IMR-90 (cell line): ENCODE results near the gene UBE2E2. TPM values are rescaled to one million over a fixed set of nuclear protein-coding genes. Genes with fewer than 3 reads are reported as not detected.

ENCODE experiments used
- ATAC-seq: fragments of 200-7000 bp; cut with Tn5 transposase; 2 replicates; pipeline ENCODE4 v1.9.1; 2020; ENCODE audit warnings: low read depth, mild to moderate bottlenecking, moderate library complexity
- BruUV-seq: library from RNA; stranded (reverse); fragments of 400-500 nt; replicated peaks from 2 replicates; lab custom pipeline; 2021; lab: Mats Ljungman, UMichigan
- CTCF ChIA-PET: fragments of 300-600 bp; formaldehyde crosslinking; extraction: SDS; loops from one replicate; lab custom pipeline; 2021; ENCODE audit warnings: antibody characterized with exemption; lab: Yijun Ruan, JAX
- POLR2A ChIA-PET: fragments of 300-600 bp; sonication (Branson Sonifier 250); formaldehyde crosslinking; loops from one replicate; lab custom pipeline; 2022; ENCODE audit warnings: antibody characterized with exemption; ENCODE audit not compliant: unreplicated experiment; lab: Charles Lee
- DNase-seq: peaks from one replicate; pipeline ENCODE4 v3.0.0; 2013
- H2AFZ ChIP-seq: replicated peaks from 2 replicates; pipeline ENCODE3; 2013; ENCODE audit warnings: low read length, mild to moderate bottlenecking; ENCODE audit not compliant: poor library complexity
- H2AK5ac ChIP-seq: 2 replicates; pipeline ENCODE4 v1.6.1; 2013; ENCODE audit warnings: low read depth, low read length, inconsistent platforms
- H2AK9ac ChIP-seq: replicated peaks from 2 replicates; pipeline ENCODE3; 2013; ENCODE audit warnings: mild to moderate bottlenecking, low read depth, low read length, moderate library complexity; ENCODE audit not compliant: poor library complexity
- H2BK120ac ChIP-seq: 2 replicates; pipeline ENCODE4 v1.6.1; 2013; ENCODE audit warnings: low read depth, low read length, inconsistent platforms
- H2BK15ac ChIP-seq: 3 replicates; pipeline ENCODE4 v1.6.1; 2013; ENCODE audit warnings: low read depth, low read length, inconsistent platforms
- H2BK20ac ChIP-seq: 2 replicates; pipeline ENCODE4 v1.6.1; 2013; ENCODE audit warnings: low read depth, mild to moderate bottlenecking, inconsistent platforms, low read length, moderate library complexity
- H2BK5ac ChIP-seq: 2 replicates; pipeline ENCODE4 v1.6.1; 2013; ENCODE audit warnings: mild to moderate bottlenecking, low read depth, low read length, inconsistent platforms; ENCODE audit not compliant: poor library complexity, severe bottlenecking
- H3K14ac ChIP-seq: replicated peaks from 2 replicates; pipeline ENCODE4 v1.6.1; 2013; ENCODE audit warnings: low read depth, low read length, inconsistent platforms
- H3K18ac ChIP-seq: 2 replicates; pipeline ENCODE4 v1.6.1; 2013; ENCODE audit warnings: low read depth, low read length, control low read depth
- H3K23ac ChIP-seq: 2 replicates; pipeline ENCODE4 v1.6.1; 2013; ENCODE audit warnings: low read depth, low read length, inconsistent platforms
- H3K27ac ChIP-seq: 2 replicates; pipeline ENCODE4 v1.5.1; 2013; ENCODE audit warnings: mild to moderate bottlenecking, control low read depth, low read length; ENCODE audit not compliant: insufficient read depth
- H3K27me3 ChIP-seq: 2 replicates; pipeline ENCODE4 v1.6.1; 2013; ENCODE audit warnings: low read length; ENCODE audit not compliant: control insufficient read depth, insufficient read depth
- H3K36me3 ChIP-seq: 2 replicates; pipeline ENCODE4 v1.6.1; 2013; ENCODE audit warnings: low read length, mixed read lengths; ENCODE audit not compliant: control insufficient read depth, insufficient read depth
- H3K4ac ChIP-seq: 2 replicates; pipeline ENCODE4 v1.6.1; 2013; ENCODE audit warnings: low read depth, low read length, inconsistent platforms
- H3K4me1 ChIP-seq: 2 replicates; pipeline ENCODE4 v1.6.1; 2013; ENCODE audit warnings: low read length, mixed read lengths; ENCODE audit not compliant: control insufficient read depth, insufficient read depth
- H3K4me2 ChIP-seq: 2 replicates; pipeline ENCODE4 v1.6.1; 2013; ENCODE audit warnings: low read depth, mild to moderate bottlenecking, control low read depth, low read length, moderate library complexity
- H3K4me3 ChIP-seq: 2 replicates; pipeline ENCODE4 v1.5.1; 2013; ENCODE audit warnings: low read depth, mild to moderate bottlenecking, control low read depth, low read length, moderate library complexity; ENCODE audit not compliant: insufficient read depth
- H3K56ac ChIP-seq: 2 replicates; pipeline ENCODE4 v1.6.1; 2013; ENCODE audit warnings: low read length, inconsistent platforms; ENCODE audit not compliant: insufficient read depth; ENCODE audit errors: extremely low read depth
- H3K79me1 ChIP-seq, 2 experiments: 2 replicates each; pipeline ENCODE4 v1.6.1; 2013; ENCODE audit warnings: low read length in 2 of 2, inconsistent platforms in 1 of 2, low read depth in 1 of 2
- H3K9ac ChIP-seq: 2 replicates; pipeline ENCODE4 v1.6.1; 2013; ENCODE audit warnings: low read depth, low read length, control low read depth
- H3K9me1 ChIP-seq: 2 replicates; pipeline ENCODE4 v1.6.1; 2013; ENCODE audit warnings: low read length, inconsistent platforms; ENCODE audit not compliant: insufficient read depth
- H3K9me3 ChIP-seq: 2 replicates; pipeline ENCODE4 v1.6.1; 2013; ENCODE audit warnings: low read length; ENCODE audit not compliant: control insufficient read depth, insufficient read depth
- H4K20me1 ChIP-seq: 2 replicates; pipeline ENCODE4 v1.6.1; 2013; ENCODE audit warnings: low read length, inconsistent platforms; ENCODE audit not compliant: insufficient read depth
- H4K5ac ChIP-seq: 2 replicates; pipeline ENCODE4 v1.6.1; 2013; ENCODE audit warnings: mild to moderate bottlenecking, low read depth, low read length, control low read depth
- H4K8ac ChIP-seq, 2 experiments: 2 replicates each; pipeline ENCODE4 v1.6.1; 2013; ENCODE audit warnings: low read depth in 2 of 2, low read length in 2 of 2, control low read depth in 1 of 2, inconsistent platforms in 1 of 2
- H4K91ac ChIP-seq: 2 replicates; pipeline ENCODE4 v1.6.1; 2013; ENCODE audit warnings: low read depth, low read length, inconsistent platforms; ENCODE audit not compliant: insufficient read depth
- CEBPB ChIP-seq: IDR thresholded peaks from 2 replicates; pipeline ENCODE4 v1.6.1; 2012; ENCODE audit warnings: low read depth, low read length, improper control_type of control experiment
- CHD1 ChIP-seq: IDR thresholded peaks from 2 replicates; pipeline ENCODE4 v1.6.1; 2012; ENCODE audit warnings: low read depth, low read length, improper control_type of control experiment
- ELK1 ChIP-seq: fragments of 150-350 bp; IDR thresholded peaks from 2 replicates; pipeline ENCODE4 v1.6.1; 2016; ENCODE audit warnings: low read depth, mild to moderate bottlenecking, low read length, moderate library complexity, borderline replicate concordance
- MAFK ChIP-seq: IDR thresholded peaks from 2 replicates; pipeline ENCODE4 v1.6.1; 2012; ENCODE audit warnings: low read depth, low read length, improper control_type of control experiment
- MXI1 ChIP-seq: IDR thresholded peaks from 2 replicates; pipeline ENCODE4 v1.6.1; 2012; ENCODE audit warnings: low read depth, mild to moderate bottlenecking, low read length, moderate library complexity, borderline replicate concordance
- NFE2L2 ChIP-seq: fragments of 150-350 bp; IDR thresholded peaks from 2 replicates; pipeline ENCODE4 v1.6.1; 2016; ENCODE audit warnings: low read depth, mild to moderate bottlenecking, low read length
- RCOR1 ChIP-seq: IDR thresholded peaks from 2 replicates; pipeline ENCODE4 v1.6.1; 2012; ENCODE audit warnings: mild to moderate bottlenecking, low read length, improper control_type of control experiment; ENCODE audit not compliant: insufficient replicate concordance
- SMC3 ChIP-seq: fragments of 150-350 bp; IDR thresholded peaks from 2 replicates; pipeline ENCODE4 v1.6.1; 2016; ENCODE audit warnings: low read depth, mild to moderate bottlenecking, antibody characterized with exemption, low read length, moderate library complexity
- USF2 ChIP-seq: fragments of 150-350 bp; IDR thresholded peaks from 2 replicates; pipeline ENCODE4 v1.6.1; 2017; ENCODE audit warnings: mild to moderate bottlenecking, antibody characterized with exemption, low read length, low read depth
- WGBS, 2 experiments: methylation state at CpG; one replicate each; pipeline versions ENCODE4 v1.1.5 to v1.1.7; 2013; ENCODE audit warnings: missing lambda C conversion rate in 2 of 2; ENCODE audit not compliant: insufficient read length in 1 of 2; ENCODE audit errors: extremely low coverage in 2 of 2; 5-methylcytosine and 5-hydroxymethylcytosine counted together
- dilution Hi-C: fragments of 300-500 bp; cut with HindIII; formaldehyde crosslinking; loops from one replicate; pipeline ENCODE4 v1.14.3; 2018; ENCODE audit warnings: low sequenced_read_pairs; ENCODE audit not compliant: unreplicated experiment
- in situ Hi-C: fragments of 300-500 bp; cut with MboI; formaldehyde crosslinking; loops from 3 replicates; pipeline ENCODE4 v1.14.3; 2019; ENCODE audit warnings: low sequenced_read_pairs, inconsistent platforms, mixed read lengths
- intact Hi-C: fragments of 100-400 bp; cut with micrococcal nuclease; formaldehyde crosslinking; loops from 2 replicates; pipeline ENCODE4 v1.10.0; 2022
- polyA plus RNA-seq, 3 experiments: library from polyadenylated mRNA; depleted of rRNA; stranded (reverse); fragments of >200 nt; gene quantifications; 2 replicates each; pipeline ENCODE4 v1.2.3, GENCODE V29; 2012; ENCODE audit warnings: low replicate concordance in 1 of 3
- total RNA-seq: library from RNA; depleted of rRNA; stranded (reverse); fragments of >200 nt; gene quantifications from 2 replicates; pipeline ENCODE4 v1.2.3, GENCODE V29; 2012
- TF ChIP-seq, protein P1 (sequence below): conservative IDR thresholded peaks from 2 replicates; pipeline ENCODE4 v1.5.1; 2012; ENCODE audit warnings: mild to moderate bottlenecking, low read depth, low read length, improper control_type of control experiment

The UBE2E2 gene
- total and polyA plus RNA-seq, 2 of the 4 experiments (the other 2 are of a cell fraction), result 18.6 to 32.7 TPM

DNA sequence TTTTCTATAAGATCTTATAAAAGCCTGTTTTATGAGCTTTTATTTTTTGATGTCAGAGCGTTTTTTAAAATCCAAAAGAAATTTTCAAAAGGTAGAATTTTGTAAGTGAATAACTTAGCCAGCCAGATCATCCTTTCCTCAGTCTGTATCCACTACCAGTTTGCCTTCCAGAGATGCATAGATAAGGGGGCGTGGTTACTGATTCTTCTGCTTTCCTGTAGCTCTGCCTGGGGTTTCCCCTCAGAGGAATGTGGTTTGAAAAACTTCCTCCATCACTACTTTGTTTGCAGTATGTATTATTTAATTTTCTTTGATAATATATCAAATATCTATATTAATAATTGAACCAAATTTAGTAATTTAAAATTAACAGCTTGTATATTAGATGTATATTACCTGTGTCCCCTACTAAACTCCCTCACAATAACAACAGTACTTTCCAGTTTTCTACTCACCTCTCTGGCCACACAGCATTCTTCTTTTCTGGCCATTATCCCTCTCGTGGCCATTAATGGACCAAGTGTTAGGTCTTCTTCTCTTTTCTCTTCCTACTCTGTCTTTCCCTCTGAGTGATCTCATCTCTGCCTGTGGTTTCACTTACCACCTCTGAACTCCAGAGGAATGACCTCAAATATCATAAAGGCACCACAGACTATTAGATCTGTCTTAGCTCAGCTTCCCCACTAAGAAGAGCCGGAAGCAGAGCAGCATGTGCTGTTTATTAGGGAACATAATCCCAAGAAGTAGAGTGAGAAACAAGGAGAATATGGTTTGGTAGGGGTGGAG is 239.7 kb downstream of the UBE2E2 start:
- no peaks in the 10 kb centered on the region for H3K9me1 ChIP-seq
- H2AK9ac ChIP-seq, result no peak overlapping the region
- DNase-seq, result peak; percentile 59
- BruUV-seq, result no TSS peak
- H2BK20ac ChIP-seq, result no peak overlapping the region
- H3K9me3 ChIP-seq, result no peaks in the 10 kb centered on the region
- ATAC-seq, result peak; percentile 72
- no peak for TF ChIP-seq RCOR1
- TF ChIP-seq USF2, result no peak
- TF ChIP-seq CHD1, result no peak
- no peak for TF ChIP-seq ELK1
- TF ChIP-seq, protein P1, sequence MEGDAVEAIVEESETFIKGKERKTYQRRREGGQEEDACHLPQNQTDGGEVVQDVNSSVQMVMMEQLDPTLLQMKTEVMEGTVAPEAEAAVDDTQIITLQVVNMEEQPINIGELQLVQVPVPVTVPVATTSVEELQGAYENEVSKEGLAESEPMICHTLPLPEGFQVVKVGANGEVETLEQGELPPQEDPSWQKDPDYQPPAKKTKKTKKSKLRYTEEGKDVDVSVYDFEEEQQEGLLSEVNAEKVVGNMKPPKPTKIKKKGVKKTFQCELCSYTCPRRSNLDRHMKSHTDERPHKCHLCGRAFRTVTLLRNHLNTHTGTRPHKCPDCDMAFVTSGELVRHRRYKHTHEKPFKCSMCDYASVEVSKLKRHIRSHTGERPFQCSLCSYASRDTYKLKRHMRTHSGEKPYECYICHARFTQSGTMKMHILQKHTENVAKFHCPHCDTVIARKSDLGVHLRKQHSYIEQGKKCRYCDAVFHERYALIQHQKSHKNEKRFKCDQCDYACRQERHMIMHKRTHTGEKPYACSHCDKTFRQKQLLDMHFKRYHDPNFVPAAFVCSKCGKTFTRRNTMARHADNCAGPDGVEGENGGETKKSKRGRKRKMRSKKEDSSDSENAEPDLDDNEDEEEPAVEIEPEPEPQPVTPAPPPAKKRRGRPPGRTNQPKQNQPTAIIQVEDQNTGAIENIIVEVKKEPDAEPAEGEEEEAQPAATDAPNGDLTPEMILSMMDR, result no peak
- no peak for TF ChIP-seq CEBPB
- TF ChIP-seq SMC3, result no peak
- TF ChIP-seq MXI1, result no peak
- TF ChIP-seq NFE2L2, result no peak
- TF ChIP-seq MAFK, result no peak
- no peak overlapping the region for H2BK5ac ChIP-seq
- no peak overlapping the region for H3K14ac ChIP-seq
- in situ Hi-C loops, result no loop called here
- H2AK5ac ChIP-seq, result no peak overlapping the region
- no peak overlapping the region for H3K4me2 ChIP-seq
- H3K36me3 ChIP-seq, result no peaks in the 10 kb centered on the region
- WGBS, 2 experiments, result no CpG with 5 or more reads among the region's 4 CpGs
- dilution Hi-C loops, result no loop called here
- intact Hi-C loops, result no loop called here
- no peak overlapping the region for H4K5ac ChIP-seq
- H3K23ac ChIP-seq, result no peak overlapping the region
- no peak overlapping the region for H3K27ac ChIP-seq
- no peak overlapping the region for H3K4ac ChIP-seq
- H4K8ac ChIP-seq, result no peak overlapping the region
- CTCF ChIA-PET, result interaction anchor here (1.1 kb wide), 1 partner anchor 11 kb away, joined by 3 read pairs; no protein-coding TSS in a partner anchor
- H4K91ac ChIP-seq, result no peak overlapping the region
- no peak overlapping the region for H3K56ac ChIP-seq
- no peak overlapping the region for H3K18ac ChIP-seq
- H2AFZ ChIP-seq, result no peak overlapping the region
- H3K4me1 ChIP-seq, result peaks cover 4% of the 10 kb centered on the region; the same call in 1 of the 2 replicates
- H3K4me3 ChIP-seq, result no peak overlapping the region
- H4K20me1 ChIP-seq, result no peaks in the 10 kb centered on the region
- H3K27me3 ChIP-seq, result no peaks in the 10 kb centered on the region
- H3K79me1 ChIP-seq, result peaks cover 4 to 12% of the 10 kb centered on the region in 2 experiments; a peak in 2 of 4 replicates
- H3K9ac ChIP-seq, result no peak overlapping the region
- POLR2A ChIA-PET, result no interaction called here
- H2BK15ac ChIP-seq, result no peak overlapping the region
- no peak overlapping the region for H2BK120ac ChIP-seq
